ENCODE data around the gene LINC00237.

DNA sequence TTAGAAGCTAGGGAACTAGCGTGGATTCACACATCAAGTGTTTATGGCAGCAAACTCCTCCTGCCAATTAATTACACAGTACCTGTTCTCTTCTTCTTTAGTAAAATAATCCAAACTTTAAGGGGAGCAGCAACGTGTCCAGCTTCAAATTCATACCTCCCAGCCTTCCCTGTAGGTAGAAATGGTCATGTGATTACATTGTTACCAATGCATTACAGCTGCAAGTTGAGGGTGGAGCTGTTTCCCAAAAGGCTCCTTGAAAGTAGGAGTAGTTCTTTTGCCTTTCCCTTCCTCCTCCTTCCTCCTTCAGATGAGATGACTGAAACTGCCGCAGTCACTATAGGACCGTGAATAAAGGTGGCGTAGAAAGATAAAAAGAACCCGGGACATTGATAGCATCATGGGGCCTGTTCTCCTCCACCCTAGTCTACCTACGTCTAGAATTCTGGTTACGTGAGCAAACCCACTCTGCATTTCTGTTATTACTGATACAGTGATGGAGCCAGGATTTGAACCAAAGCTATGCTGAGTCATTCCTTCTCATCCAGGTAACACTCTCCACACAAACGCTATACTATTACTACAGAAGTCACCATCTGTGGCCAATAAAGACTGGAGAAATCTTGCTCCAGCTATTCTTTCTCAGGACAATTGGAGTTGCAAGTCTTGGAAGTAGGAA, 18.2 kb downstream of the LINC00237 start:
- no peak for TF ChIP-seq FOXK2 (IDR thresholded peaks at IDR 0.05)
- no peak for TF ChIP-seq ELF4 (IDR thresholded peaks at IDR 0.05)
- TF ChIP-seq ZNF384 (IDR thresholded peaks at IDR 0.05): no peak
- no peak for TF ChIP-seq BHLHE40 (IDR thresholded peaks at IDR 0.05; ENCODE audit: borderline replicate concordance)
- TF ChIP-seq, protein P1, sequence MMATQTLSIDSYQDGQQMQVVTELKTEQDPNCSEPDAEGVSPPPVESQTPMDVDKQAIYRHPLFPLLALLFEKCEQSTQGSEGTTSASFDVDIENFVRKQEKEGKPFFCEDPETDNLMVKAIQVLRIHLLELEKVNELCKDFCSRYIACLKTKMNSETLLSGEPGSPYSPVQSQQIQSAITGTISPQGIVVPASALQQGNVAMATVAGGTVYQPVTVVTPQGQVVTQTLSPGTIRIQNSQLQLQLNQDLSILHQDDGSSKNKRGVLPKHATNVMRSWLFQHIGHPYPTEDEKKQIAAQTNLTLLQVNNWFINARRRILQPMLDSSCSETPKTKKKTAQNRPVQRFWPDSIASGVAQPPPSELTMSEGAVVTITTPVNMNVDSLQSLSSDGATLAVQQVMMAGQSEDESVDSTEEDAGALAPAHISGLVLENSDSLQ (IDR thresholded peaks at IDR 0.05): no peak
- TF ChIP-seq SP1 (IDR thresholded peaks at IDR 0.05): no peak
- no peak for TF ChIP-seq LEF1 (IDR thresholded peaks at IDR 0.05; ENCODE audit: borderline replicate concordance)

All from HEK293T (cell line).